Dendritic cell treated with granulocyte-macrophage colony-stimulating factor and Interleukin-4, amounts not matched to agents 40 ng/mL and 50 ng/mL, for 4 days (primary cell): ENCODE measurements around the gene CCDC15.

Experiments used
- H3K27ac Mint-ChIP-seq: one replicate; pipeline ENCODE4 v1.8.0; 2022; ENCODE audit warnings: mild to moderate bottlenecking, mixed read lengths
- H3K27me3 Mint-ChIP-seq: one replicate; pipeline ENCODE4 v1.8.0; 2022; ENCODE audit warnings: mild to moderate bottlenecking, mixed read lengths
- H3K36me3 Mint-ChIP-seq: one replicate; pipeline ENCODE4 v1.8.0; 2022; ENCODE audit warnings: low read depth, mixed read lengths
- H3K4me1 Mint-ChIP-seq: one replicate; pipeline ENCODE4 v1.8.0; 2022; ENCODE audit warnings: low read depth, mixed read lengths
- H3K4me3 Mint-ChIP-seq: one replicate; pipeline ENCODE4 v1.8.0; 2022; ENCODE audit warnings: mild to moderate bottlenecking, moderate library complexity, mixed read lengths
- H3K9me3 Mint-ChIP-seq: one replicate; pipeline ENCODE4 v1.8.0; 2022; ENCODE audit warnings: mixed read lengths
- intact Hi-C: fragments of 100-400 bp; cut with micrococcal nuclease; formaldehyde crosslinking; loops from one replicate; pipeline ENCODE4 v1.15.0; 2022

Gene CCDC15

GRCh38 chr11:124934862-124935547 lies 19.0 kb upstream of the CCDC15 start:
- intact Hi-C loops = no loop called here
- no peaks in the 10 kb centered on the region for H3K36me3 Mint-ChIP-seq
- peaks cover 8% of the 10 kb centered on the region for H3K27me3 Mint-ChIP-seq
- H3K9me3 Mint-ChIP-seq = no peaks in the 10 kb centered on the region
- no peak overlapping the region for H3K27ac Mint-ChIP-seq
- H3K4me3 Mint-ChIP-seq = no peak overlapping the region
- H3K4me1 Mint-ChIP-seq = no peaks in the 10 kb centered on the region

GRCh38 chr11:124935548-124936514 lies 18.2 kb upstream of the CCDC15 start, which contains the start of gene HEPACAM:
Gene HEPACAM (minus strand): TSS chr11:124936047. CDS start chr11:124936006, 41 bp downstream.
- intact Hi-C loops = no loop called here
- Mint-ChIP-seq H3K27ac (no peak within 1 kb of the TSS), H3K4me1 (no peaks in the 10 kb centered on the region)

GRCh38 chr11:124937336-124937935 lies 16.6 kb upstream of the CCDC15 start:
- no peaks in the 10 kb centered on the region for H3K9me3 Mint-ChIP-seq
- peaks cover 8% of the 10 kb centered on the region for H3K27me3 Mint-ChIP-seq
- H3K4me1 Mint-ChIP-seq = no peaks in the 10 kb centered on the region
- H3K36me3 Mint-ChIP-seq = no peaks in the 10 kb centered on the region
- no peak overlapping the region for H3K4me3 Mint-ChIP-seq
- H3K27ac Mint-ChIP-seq = no peak overlapping the region
- intact Hi-C loops = no loop called here

More at GRCh38 chr11:124935548-124936514, 18.2 kb upstream of the CCDC15 start, which contains the start of gene HEPACAM:
- peaks cover 8% of the 10 kb centered on the region for H3K27me3 Mint-ChIP-seq
- H3K9me3 Mint-ChIP-seq = no peaks in the 10 kb centered on the region
- H3K36me3 Mint-ChIP-seq = no peaks in the 10 kb centered on the region
- H3K4me3 Mint-ChIP-seq = no peak within 1 kb of the TSS

- Mint-ChIP-seq H3K9me3 (no peaks in the 10 kb centered on the region), H3K4me3 (no peak overlapping the region), H3K4me1 (no peaks in the 10 kb centered on the region), H3K27ac (no peak overlapping the region), H3K36me3 (no peaks in the 10 kb centered on the region), H3K27me3 (peaks cover 10% of the 10 kb centered on the region)
- intact Hi-C loops = no loop called here
These were observed 15.7 kb upstream of the CCDC15 start for GRCh38 chr11:124938206-124938765.

- Mint-ChIP-seq H3K27ac (no peak overlapping the region), H3K36me3 (no peaks in the 10 kb centered on the region), H3K9me3 (no peaks in the 10 kb centered on the region), H3K4me3 (no peak overlapping the region), H3K27me3 (peaks cover 13% of the 10 kb centered on the region), H3K4me1 (no peaks in the 10 kb centered on the region)
- intact Hi-C loops = no loop called here
These were observed 15.0 kb upstream of the CCDC15 start for GRCh38 chr11:124938970-124939369.

GRCh38 chr11:124941703-124942102 lies 12.3 kb upstream of the CCDC15 start:
- Mint-ChIP-seq H3K4me3 (no peak overlapping the region), H3K4me1 (no peaks in the 10 kb centered on the region), H3K36me3 (no peaks in the 10 kb centered on the region), H3K27ac (no peak overlapping the region), H3K27me3 (peaks cover 7% of the 10 kb centered on the region), H3K9me3 (no peaks in the 10 kb centered on the region)
- intact Hi-C loops = no loop called here

GRCh38 chr11:124942466-124943253 lies 11.3 kb upstream of the CCDC15 start:
- Mint-ChIP-seq H3K4me1 (no peaks in the 10 kb centered on the region), H3K9me3 (no peaks in the 10 kb centered on the region), H3K4me3 (no peak overlapping the region), H3K27me3 (peaks cover 7% of the 10 kb centered on the region), H3K27ac (no peak overlapping the region), H3K36me3 (no peaks in the 10 kb centered on the region)
- intact Hi-C loops = no loop called here

GRCh38 chr11:124943254-124943616 lies 10.8 kb upstream of the CCDC15 start:
- Mint-ChIP-seq H3K4me3 (no peak overlapping the region), H3K27me3 (peaks cover 7% of the 10 kb centered on the region), H3K27ac (no peak overlapping the region), H3K36me3 (no peaks in the 10 kb centered on the region), H3K4me1 (no peaks in the 10 kb centered on the region), H3K9me3 (peaks cover 5% of the 10 kb centered on the region)
- intact Hi-C loops = no loop called here

GRCh38 chr11:124943741-124944140 lies 10.3 kb upstream of the CCDC15 start:
- Mint-ChIP-seq H3K4me1 (no peaks in the 10 kb centered on the region), H3K4me3 (no peak overlapping the region), H3K27ac (peak overlapping the region; percentile 28), H3K9me3 (peaks cover 10% of the 10 kb centered on the region), H3K36me3 (no peaks in the 10 kb centered on the region), H3K27me3 (peaks cover 9% of the 10 kb centered on the region)
- intact Hi-C loops = no loop called here

- no peak overlapping the region for H3K27ac Mint-ChIP-seq
- intact Hi-C loops = no loop called here
These were observed 9.4 kb upstream of the CCDC15 start for GRCh38 chr11:124944565-124944964.

GRCh38 chr11:124945826-124946225 lies 8.2 kb upstream of the CCDC15 start:
- Mint-ChIP-seq H3K4me3 (no peak overlapping the region), H3K9me3 (peaks cover 15% of the 10 kb centered on the region), H3K27ac (no peak overlapping the region), H3K27me3 (peaks cover 11% of the 10 kb centered on the region), H3K36me3 (no peaks in the 10 kb centered on the region), H3K4me1 (no peaks in the 10 kb centered on the region)
- intact Hi-C loops = no loop called here

More at GRCh38 chr11:124944565-124944964, 9.4 kb upstream of the CCDC15 start:
- Mint-ChIP-seq H3K4me1 (no peaks in the 10 kb centered on the region), H3K27me3 (peaks cover 9% of the 10 kb centered on the region), H3K9me3 (peaks cover 15% of the 10 kb centered on the region), H3K36me3 (no peaks in the 10 kb centered on the region), H3K4me3 (no peak overlapping the region)

GRCh38 chr11:124946735-124947141 lies 7.3 kb upstream of the CCDC15 start:
- peaks cover 11% of the 10 kb centered on the region for H3K27me3 Mint-ChIP-seq
- H3K9me3 Mint-ChIP-seq = peaks cover 15% of the 10 kb centered on the region
- intact Hi-C loops = no loop called here

More at GRCh38 chr11:124946735-124947141, 7.3 kb upstream of the CCDC15 start:
- no peaks in the 10 kb centered on the region for H3K36me3 Mint-ChIP-seq
- no peaks in the 10 kb centered on the region for H3K4me1 Mint-ChIP-seq
- no peak overlapping the region for H3K27ac Mint-ChIP-seq
- H3K4me3 Mint-ChIP-seq = no peak overlapping the region
